ENCODE data around the gene MCM5.

- TF ChIP-seq REST (IDR thresholded peaks at IDR 0.05; ENCODE audit: low read depth), result no peak
- no peak for TF ChIP-seq CEBPB (IDR thresholded peaks at IDR 0.05)
- no peak for TF ChIP-seq ZBTB7A (IDR thresholded peaks at IDR 0.05; ENCODE audit: low read depth)
These were observed 53.1 kb downstream of the MCM5 start for GRCh38 chr22:35452810-35453743.

All from Ishikawa (cell line).